Activated T-cell treated with anti-CD3 and anti-CD28 coated beads, Interleukin-2, amount 50 U/mL, for 72 hours (primary cell): ENCODE measurements around the gene KLHL10. TPM values are rescaled to one million over a fixed set of nuclear protein-coding genes. Genes with fewer than 3 reads are reported as not detected.
"Not testable (repeated sequence)": the region's sequence is repeated elsewhere in the genome, so short reads cannot be mapped to it uniquely, and the experiment has no call there.

Experiments used
- ATAC-seq, 2 donors: fragments of 150-1000 bp; cut with Tn5 transposase; replicated peaks in 1 of 2; 2 replicates each; pipeline ENCODE4 v1.10.0; 2021; ENCODE audit warnings: moderate library complexity in 2 of 2, mild to moderate bottlenecking in 1 of 2
- DNase-seq, 2 donors: peaks; one replicate each; pipeline ENCODE4 v3.0.0; 2021 to 2022; ENCODE audit warnings: mixed read lengths in 1 of 2
- H3K27ac Mint-ChIP-seq: one replicate; pipeline ENCODE4 v1.8.0; 2022; ENCODE audit warnings: mild to moderate bottlenecking, moderate library complexity, mixed read lengths
- H3K27me3 Mint-ChIP-seq: one replicate; pipeline ENCODE4 v1.8.0; 2022; ENCODE audit warnings: low read depth, mixed read lengths
- H3K36me3 Mint-ChIP-seq, 2 donors: one replicate each; pipeline ENCODE4 v1.8.0; 2022; ENCODE audit warnings: mixed read lengths in 2 of 2, mild to moderate bottlenecking in 1 of 2; ENCODE audit not compliant: insufficient read depth in 2 of 2
- H3K4me1 Mint-ChIP-seq: one replicate; pipeline ENCODE4 v1.8.0; 2022; ENCODE audit warnings: low read depth, mixed read lengths
- H3K4me3 Mint-ChIP-seq, 2 donors: one replicate each; pipeline ENCODE4 v1.8.0; 2022; ENCODE audit warnings: mild to moderate bottlenecking in 2 of 2, mixed read lengths in 2 of 2, moderate library complexity in 2 of 2
- H3K9me3 Mint-ChIP-seq, 2 donors: one replicate each; pipeline ENCODE4 v1.8.0; 2022; ENCODE audit warnings: mixed read lengths in 2 of 2
- total RNA-seq, 2 donors: library from RNA; stranded (reverse); gene quantifications; one replicate each; pipeline ENCODE4 v1.2.3, GENCODE V29; 2022

The KLHL10 gene
- total RNA-seq, 2 donors from 2014 or later: 0.36 TPM; not detected in 1

- Mint-ChIP-seq H3K27ac (no peak overlapping the region), H3K4me3 (no peak overlapping the region), H3K9me3 (no peaks in the 10 kb centered on the region), H3K36me3 (peaks cover 3 to 18% of the 10 kb centered on the region in 2 donors), H3K27me3 (no peaks in the 10 kb centered on the region), H3K4me1 (peaks cover 37% of the 10 kb centered on the region)
- ATAC-seq (no peak), DNase-seq (no peak)
Measured at GRCh38 chr17:41871789-41872188, 34.2 kb downstream of the KLHL10 start.

- Mint-ChIP-seq H3K27ac (no peak overlapping the region), H3K27me3 (no peaks in the 10 kb centered on the region), H3K9me3 (no peaks in the 10 kb centered on the region), H3K4me3 (no peak overlapping the region), H3K4me1 (peaks cover 30% of the 10 kb centered on the region), H3K36me3 (peaks cover 5 to 21% of the 10 kb centered on the region in 2 donors)
- no peak for ATAC-seq
- no peak for DNase-seq
Measured at GRCh38 chr17:41873559-41874292, 36.1 kb downstream of the KLHL10 start.

GRCh38 chr17:41874293-41874670 lies 36.7 kb downstream of the KLHL10 start:
- not testable (repeated sequence) for ATAC-seq, DNase-seq, H3K27ac Mint-ChIP-seq, H3K27me3 Mint-ChIP-seq, H3K9me3 Mint-ChIP-seq, H3K4me3 Mint-ChIP-seq
- Mint-ChIP-seq H3K4me1 (peaks cover 24% of the 10 kb centered on the region), H3K36me3 (peaks cover 5 to 21% of the 10 kb centered on the region in 2 donors)

GRCh38 chr17:41880130-41880529 lies 42.5 kb downstream of the KLHL10 start:
- Mint-ChIP-seq H3K27ac (peak overlapping the region; percentile 77), H3K4me1 (no peaks in the 10 kb centered on the region), H3K4me3 (no peak overlapping the region), H3K27me3 (no peaks in the 10 kb centered on the region), H3K36me3 (peaks cover 1 to 20% of the 10 kb centered on the region in 2 donors), H3K9me3 (no peaks in the 10 kb centered on the region)
- DNase-seq (no peak), ATAC-seq (no peak)

- no peaks in the 10 kb centered on the region for H3K4me1 Mint-ChIP-seq
- no peak overlapping the region for H3K27ac Mint-ChIP-seq
- H3K27me3 Mint-ChIP-seq: no peaks in the 10 kb centered on the region
- ATAC-seq: no peak
- no peak overlapping the region for H3K4me3 Mint-ChIP-seq
- H3K36me3 Mint-ChIP-seq: peaks cover 7 to 28% of the 10 kb centered on the region in 2 donors
- no peaks in the 10 kb centered on the region for H3K9me3 Mint-ChIP-seq
- no peak for DNase-seq
Measured at GRCh38 chr17:41882756-41883155, 45.1 kb downstream of the KLHL10 start.

GRCh38 chr17:41885733-41886132 lies 48.1 kb downstream of the KLHL10 start:
- no peak for ATAC-seq
- Mint-ChIP-seq H3K9me3 (no peaks in the 10 kb centered on the region), H3K27me3 (no peaks in the 10 kb centered on the region), H3K4me1 (no peaks in the 10 kb centered on the region), H3K36me3 (peaks cover 7 to 21% of the 10 kb centered on the region in 2 donors), H3K27ac (no peak overlapping the region), H3K4me3 (no peak overlapping the region)
- DNase-seq: no peak

- no peaks in the 10 kb centered on the region for H3K4me1 Mint-ChIP-seq
- no peaks in the 10 kb centered on the region for H3K9me3 Mint-ChIP-seq
- H3K4me3 Mint-ChIP-seq: no peak overlapping the region
- no peak overlapping the region for H3K27ac Mint-ChIP-seq
- no peaks in the 10 kb centered on the region for H3K27me3 Mint-ChIP-seq
- no peak for ATAC-seq
- no peak for DNase-seq
- peaks cover 7 to 25% of the 10 kb centered on the region in 2 donors for H3K36me3 Mint-ChIP-seq
Measured at GRCh38 chr17:41888332-41888965, 50.8 kb downstream of the KLHL10 start.

- H3K27ac Mint-ChIP-seq: no peak overlapping the region
- ATAC-seq (no peak), DNase-seq (no peak)
- H3K4me3 Mint-ChIP-seq: no peak overlapping the region
- H3K27me3 Mint-ChIP-seq: no peaks in the 10 kb centered on the region
- H3K9me3 Mint-ChIP-seq: no peaks in the 10 kb centered on the region
- no peaks in the 10 kb centered on the region for H3K4me1 Mint-ChIP-seq
- peaks cover 6 to 20% of the 10 kb centered on the region in 2 donors for H3K36me3 Mint-ChIP-seq
Measured at GRCh38 chr17:41891135-41892020, 53.8 kb downstream of the KLHL10 start.

GRCh38 chr17:41892021-41892376 lies 54.4 kb downstream of the KLHL10 start:
- no peaks in the 10 kb centered on the region for H3K27me3 Mint-ChIP-seq
- H3K36me3 Mint-ChIP-seq: peaks cover 6 to 20% of the 10 kb centered on the region in 2 donors
- ATAC-seq (no peak), DNase-seq (no peak)
- no peak overlapping the region for H3K27ac Mint-ChIP-seq
- H3K9me3 Mint-ChIP-seq: no peaks in the 10 kb centered on the region
- no peaks in the 10 kb centered on the region for H3K4me1 Mint-ChIP-seq
- no peak overlapping the region for H3K4me3 Mint-ChIP-seq

GRCh38 chr17:41893384-41893783 lies 55.8 kb downstream of the KLHL10 start:
- no peak overlapping the region for H3K4me3 Mint-ChIP-seq
- DNase-seq (no peak), ATAC-seq (no peak)
- no peaks in the 10 kb centered on the region for H3K4me1 Mint-ChIP-seq
- peaks cover 3 to 19% of the 10 kb centered on the region in 2 donors for H3K36me3 Mint-ChIP-seq
- H3K27ac Mint-ChIP-seq: no peak overlapping the region
- H3K27me3 Mint-ChIP-seq: no peaks in the 10 kb centered on the region
- H3K9me3 Mint-ChIP-seq: no peaks in the 10 kb centered on the region

- ATAC-seq (no peak), DNase-seq (no peak)
- no peaks in the 10 kb centered on the region for H3K4me1 Mint-ChIP-seq
- H3K4me3 Mint-ChIP-seq: no peak overlapping the region
- no peaks in the 10 kb centered on the region for H3K9me3 Mint-ChIP-seq
- H3K27me3 Mint-ChIP-seq: no peaks in the 10 kb centered on the region
- peaks cover 3 to 24% of the 10 kb centered on the region in 2 donors for H3K36me3 Mint-ChIP-seq
- H3K27ac Mint-ChIP-seq: no peak overlapping the region
Measured at GRCh38 chr17:41894791-41895331, 57.2 kb downstream of the KLHL10 start.

GRCh38 chr17:41895617-41896016 lies 58.0 kb downstream of the KLHL10 start:
- Mint-ChIP-seq H3K4me3 (no peak overlapping the region), H3K36me3 (peaks cover 3 to 24% of the 10 kb centered on the region in 2 donors), H3K27me3 (no peaks in the 10 kb centered on the region), H3K9me3 (no peaks in the 10 kb centered on the region), H3K27ac (no peak overlapping the region), H3K4me1 (no peaks in the 10 kb centered on the region)
- ATAC-seq: no peak
- DNase-seq: no peak

GRCh38 chr17:41896726-41897125 lies 59.1 kb downstream of the KLHL10 start:
- H3K36me3 Mint-ChIP-seq: peaks cover 6 to 32% of the 10 kb centered on the region in 2 donors
- H3K27me3 Mint-ChIP-seq: no peaks in the 10 kb centered on the region

More at GRCh38 chr17:41896726-41897125, 59.1 kb downstream of the KLHL10 start:
- DNase-seq (no peak), ATAC-seq (no peak)
- Mint-ChIP-seq H3K4me1 (no peaks in the 10 kb centered on the region), H3K9me3 (no peaks in the 10 kb centered on the region), H3K4me3 (no peak overlapping the region), H3K27ac (no peak overlapping the region)
